Activated CD4-positive, alpha-beta T cell treated with anti-CD3 and anti-CD28 coated beads, Interleukin-2, amount 50 U/mL, for 48 hours (primary cell): ENCODE measurements around the gene HOXB1.
"Not testable (repeated sequence)": the region's sequence is repeated elsewhere in the genome, so short reads cannot be mapped to it uniquely, and the experiment has no call there.

Source experiments
- DNase-seq, 2 experiments: peaks; one replicate each; pipeline ENCODE4 v3.0.0-alpha.2; 2020

The HOXB1 gene

GRCh38 chr17:48515925-48516900 is 14.6 kb downstream of the HOXB1 start:
- no peak for DNase-seq

GRCh38 chr17:48514477-48514876 is 16.3 kb downstream of the HOXB1 start:
- no peak for DNase-seq

GRCh38 chr17:48513666-48514455 is 16.9 kb downstream of the HOXB1 start:
- DNase-seq, result no peak

- no peak for DNase-seq
Measured at GRCh38 chr17:48513097-48513496, 17.7 kb downstream of the HOXB1 start.

GRCh38 chr17:48510761-48511604 is 19.8 kb downstream of the HOXB1 start:
- DNase-seq, result peak; percentile 16 to 19

GRCh38 chr17:48510381-48510760 is 20.4 kb downstream of the HOXB1 start:
- no peak for DNase-seq

- not testable (repeated sequence) for DNase-seq
Measured at GRCh38 chr17:48509708-48510107, 21.1 kb downstream of the HOXB1 start.

- DNase-seq, result no peak
Measured at GRCh38 chr17:48506246-48506645, 24.6 kb downstream of the HOXB1 start.

GRCh38 chr17:48505788-48506187 is 25.0 kb downstream of the HOXB1 start:
- peak; percentile 19 to 40 for DNase-seq

GRCh38 chr17:48504953-48505352 is 25.9 kb downstream of the HOXB1 start:
- no peak for DNase-seq

GRCh38 chr17:48503747-48504146 is 27.1 kb downstream of the HOXB1 start:
- no peak for DNase-seq

GRCh38 chr17:48502901-48503300 is 27.9 kb downstream of the HOXB1 start:
- no peak for DNase-seq

- no peak for DNase-seq
Measured at GRCh38 chr17:48502312-48502711, 28.5 kb downstream of the HOXB1 start.

- DNase-seq, result no peak
Measured at GRCh38 chr17:48500435-48501426, 30.1 kb downstream of the HOXB1 start.

- DNase-seq, result no peak
Measured at GRCh38 chr17:48499735-48500434, 30.9 kb downstream of the HOXB1 start.

- DNase-seq, result no peak
Measured at GRCh38 chr17:48499248-48499647, 31.6 kb downstream of the HOXB1 start.

GRCh38 chr17:48498164-48498850 is 32.5 kb downstream of the HOXB1 start:
- DNase-seq, result no peak

- no peak for DNase-seq
Measured at GRCh38 chr17:48497103-48497502, 33.7 kb downstream of the HOXB1 start.

- no peak for DNase-seq
Measured at GRCh38 chr17:48494335-48494734, 36.5 kb downstream of the HOXB1 start.
